HepG2 (cell line): ENCODE data around the gene GTF2H4. TPM values are rescaled to one million over a fixed set of nuclear protein-coding genes. Genes with fewer than 3 reads are reported as not detected.

ENCODE experiments used
- BHLHE40 ChIP-seq: IDR thresholded peaks from 2 replicates; pipeline ENCODE4 v1.6.1; 2011; ENCODE audit warnings: low read length, improper control_type of control experiment
- CENPX ChIP-seq: sonication (generic); formaldehyde crosslinking; IDR thresholded peaks from 2 replicates; pipeline ENCODE4 v1.9.0; 2021; ENCODE audit warnings: mild to moderate bottlenecking, missing genetic modification reagents, moderate library complexity
- ERF ChIP-seq: IDR thresholded peaks from 2 replicates; pipeline ENCODE4 v1.6.1; 2018; ENCODE audit warnings: missing biosample characterization, missing genetic modification reagents
- HOMEZ ChIP-seq: IDR thresholded peaks from 2 replicates; pipeline ENCODE4 v1.6.1; 2016; ENCODE audit warnings: low read depth
- JUNB ChIP-seq: sonication (generic); formaldehyde crosslinking; IDR thresholded peaks from 2 replicates; pipeline ENCODE4 v1.8.0; 2022; ENCODE audit warnings: missing genetic modification reagents, mild to moderate bottlenecking, borderline replicate concordance
- MAZ ChIP-seq, 2 experiments: sonication (generic) in 1 of 2; formaldehyde crosslinking in 1 of 2; IDR thresholded peaks; 2 replicates each; pipeline versions ENCODE4 v1.5.0 to v1.6.1; 2012 to 2020; ENCODE audit warnings: low read depth in 2 of 2, mild to moderate bottlenecking in 2 of 2, borderline replicate concordance in 1 of 2, improper control_type of control experiment in 1 of 2, low read length in 1 of 2, missing genetic modification reagents in 1 of 2, moderate library complexity in 1 of 2
- ONECUT2 ChIP-seq: sonication (generic); formaldehyde crosslinking; IDR thresholded peaks from 2 replicates; pipeline ENCODE4 v1.4.0; 2020; ENCODE audit warnings: missing genetic modification reagents
- RARA ChIP-seq: IDR thresholded peaks from 2 replicates; pipeline ENCODE4 v1.6.1; 2016; ENCODE audit warnings: missing genetic modification reagents, missing compliant biosample characterization
- SCMH1 ChIP-seq: sonication (generic); formaldehyde crosslinking; IDR thresholded peaks from 2 replicates; pipeline ENCODE4 v1.9.0; 2021; ENCODE audit warnings: missing genetic modification reagents, mild to moderate bottlenecking, borderline replicate concordance
- SP5 ChIP-seq: IDR thresholded peaks from 2 replicates; pipeline ENCODE4 v1.6.1; 2016; ENCODE audit warnings: low read depth, borderline replicate concordance
- ZHX1 ChIP-seq: sonication (generic); formaldehyde crosslinking; IDR thresholded peaks from 2 replicates; pipeline ENCODE4 v1.8.1; 2022; ENCODE audit warnings: low read depth, mild to moderate bottlenecking, missing genetic modification reagents
- ZMYM2 ChIP-seq: sonication (generic); formaldehyde crosslinking; IDR thresholded peaks from 2 replicates; pipeline ENCODE4 v1.8.0; 2022; ENCODE audit warnings: mild to moderate bottlenecking, missing genetic modification reagents
- ZNF17 ChIP-seq: sonication (generic); formaldehyde crosslinking; IDR thresholded peaks from 2 replicates; pipeline ENCODE4 v1.5.0; 2020; ENCODE audit warnings: mild to moderate bottlenecking, missing genetic modification reagents
- ZNF20 ChIP-seq: sonication (generic); formaldehyde crosslinking; IDR thresholded peaks from 2 replicates; pipeline ENCODE4 v1.4.0; 2020; ENCODE audit warnings: mild to moderate bottlenecking, moderate library complexity, missing genetic modification reagents
- ZNF260 ChIP-seq: sonication (generic); formaldehyde crosslinking; IDR thresholded peaks from 2 replicates; pipeline ENCODE4 v1.4.0; 2020; ENCODE audit warnings: missing genetic modification reagents, low read depth, mild to moderate bottlenecking, borderline replicate concordance
- ZNF34 ChIP-seq: sonication (generic); formaldehyde crosslinking; IDR thresholded peaks from 2 replicates; pipeline ENCODE4 v1.4.0; 2020; ENCODE audit warnings: mild to moderate bottlenecking, missing genetic modification reagents, borderline replicate concordance
- ZNF460 ChIP-seq: sonication (generic); formaldehyde crosslinking; IDR thresholded peaks from 2 replicates; pipeline ENCODE4 v1.5.1; 2020; ENCODE audit warnings: missing genetic modification reagents, mild to moderate bottlenecking, borderline replicate concordance
- ZNF576 ChIP-seq: sonication (generic); formaldehyde crosslinking; IDR thresholded peaks from 2 replicates; pipeline ENCODE4 v1.4.0; 2020; ENCODE audit warnings: mild to moderate bottlenecking, missing genetic modification reagents
- ZNF674 ChIP-seq: sonication (generic); formaldehyde crosslinking; IDR thresholded peaks from 2 replicates; pipeline ENCODE4 v1.5.0; 2020; ENCODE audit warnings: low read depth, mild to moderate bottlenecking, missing genetic modification reagents
- ZNF703 ChIP-seq: sonication (generic); formaldehyde crosslinking; IDR thresholded peaks from 2 replicates; pipeline ENCODE4 v1.5.1; 2020; ENCODE audit warnings: missing genetic modification reagents, mild to moderate bottlenecking, moderate library complexity, borderline replicate concordance
- ZNF724P ChIP-seq: sonication (generic); formaldehyde crosslinking; IDR thresholded peaks from 2 replicates; pipeline ENCODE4 v1.8.0; 2022; ENCODE audit warnings: missing genetic modification reagents, borderline replicate concordance
- polyA plus RNA-seq, 8 experiments: library from polyadenylated mRNA; depleted of rRNA in 3 of 8; stranded (reverse) in 7 of 8; unstranded in 1 of 8; fragments of >200 nt; fragmentation: Illumina TruSeq in 4 of 8; extraction: Trizol in 4 of 8; gene quantifications; 2 replicates each; pipeline versions ENCODE4 v1.2.1 to v1.2.3, GENCODE V29; 2011 to 2016; ENCODE audit warnings: low read depth in 4 of 8, missing spikeins in 1 of 8, mixed read lengths in 1 of 8; ENCODE audit not compliant: insufficient read depth in 1 of 8
- total RNA-seq, 5 experiments: library from RNA; depleted of rRNA; stranded (reverse); fragments of >200 nt; fragmentation: Illumina TruSeq; extraction: Trizol; gene quantifications; 2 replicates each; pipeline ENCODE4 v1.2.3, GENCODE V29; 2016; ENCODE audit warnings: low read depth in 1 of 5
- TF ChIP-seq, protein P1 (sequence below): sonication (generic); formaldehyde crosslinking; IDR thresholded peaks from 2 replicates; pipeline ENCODE4 v1.9.0; 2021; ENCODE audit warnings: missing genetic modification reagents, borderline replicate concordance

The GTF2H4 gene
- total and polyA plus RNA-seq, 2 of the 13 experiments (the other 11 are each of a cell fraction or from before 2014, with no cell fraction given): 15.9 to 49.3 TPM

DNA sequence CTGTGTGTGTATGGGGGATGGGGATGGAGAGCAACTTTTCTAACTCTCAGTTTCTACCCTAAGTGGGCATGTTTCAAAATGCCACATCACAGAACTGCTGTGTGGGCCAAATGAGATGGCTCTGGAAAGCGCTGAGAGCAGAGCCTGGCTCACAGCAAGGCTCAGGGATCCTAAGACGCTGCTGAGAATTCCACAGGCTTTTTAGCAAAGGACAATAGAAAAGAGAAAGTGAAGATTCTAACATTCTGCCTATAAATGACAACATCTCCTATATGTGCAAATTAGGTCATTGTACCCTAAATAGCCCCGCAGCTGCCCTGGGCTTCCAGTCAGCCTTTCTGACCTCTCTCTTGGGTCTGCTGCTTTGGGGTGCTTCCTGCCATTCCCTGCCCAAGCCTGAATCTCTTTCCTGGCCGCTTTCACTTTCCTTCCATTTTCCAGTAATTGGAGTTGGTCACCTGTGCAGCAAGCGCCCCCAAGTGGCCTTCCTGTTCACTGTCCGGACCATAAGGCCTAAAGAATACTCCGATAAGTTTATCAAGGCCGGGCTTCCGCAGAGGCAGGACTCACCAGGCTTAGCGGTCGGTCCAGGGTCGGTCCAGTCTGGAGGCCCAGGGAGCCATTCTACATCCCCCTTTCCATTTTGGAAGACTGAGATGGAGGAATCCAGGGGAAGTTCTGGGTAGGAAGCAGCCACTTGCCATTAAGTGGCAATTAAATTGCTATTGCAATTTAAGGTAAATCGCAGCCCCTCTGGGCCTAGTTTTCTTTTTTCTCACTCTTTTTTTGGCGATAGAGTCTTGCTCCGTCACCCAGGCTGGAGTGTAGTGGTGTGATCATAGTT lies 30.4 kb upstream of the GTF2H4 start (continued):
- TF ChIP-seq SP5 (CRISPR knock-in tag): no peak
- TF ChIP-seq JUNB (CRISPR knock-in tag): no peak
- TF ChIP-seq ZNF576 (CRISPR knock-in tag): no peak
- no peak for TF ChIP-seq ZNF17 (CRISPR knock-in tag)
- TF ChIP-seq ZNF20 (CRISPR knock-in tag): no peak
- TF ChIP-seq, protein P1, sequence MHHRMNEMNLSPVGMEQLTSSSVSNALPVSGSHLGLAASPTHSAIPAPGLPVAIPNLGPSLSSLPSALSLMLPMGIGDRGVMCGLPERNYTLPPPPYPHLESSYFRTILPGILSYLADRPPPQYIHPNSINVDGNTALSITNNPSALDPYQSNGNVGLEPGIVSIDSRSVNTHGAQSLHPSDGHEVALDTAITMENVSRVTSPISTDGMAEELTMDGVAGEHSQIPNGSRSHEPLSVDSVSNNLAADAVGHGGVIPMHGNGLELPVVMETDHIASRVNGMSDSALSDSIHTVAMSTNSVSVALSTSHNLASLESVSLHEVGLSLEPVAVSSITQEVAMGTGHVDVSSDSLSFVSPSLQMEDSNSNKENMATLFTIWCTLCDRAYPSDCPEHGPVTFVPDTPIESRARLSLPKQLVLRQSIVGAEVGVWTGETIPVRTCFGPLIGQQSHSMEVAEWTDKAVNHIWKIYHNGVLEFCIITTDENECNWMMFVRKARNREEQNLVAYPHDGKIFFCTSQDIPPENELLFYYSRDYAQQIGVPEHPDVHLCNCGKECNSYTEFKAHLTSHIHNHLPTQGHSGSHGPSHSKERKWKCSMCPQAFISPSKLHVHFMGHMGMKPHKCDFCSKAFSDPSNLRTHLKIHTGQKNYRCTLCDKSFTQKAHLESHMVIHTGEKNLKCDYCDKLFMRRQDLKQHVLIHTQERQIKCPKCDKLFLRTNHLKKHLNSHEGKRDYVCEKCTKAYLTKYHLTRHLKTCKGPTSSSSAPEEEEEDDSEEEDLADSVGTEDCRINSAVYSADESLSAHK (CRISPR knock-in tag): no peak
- no peak for TF ChIP-seq ZNF703
- no peak for TF ChIP-seq ZNF674
- no peak for TF ChIP-seq ZNF260 (CRISPR knock-in tag)
- TF ChIP-seq ZNF460 (CRISPR knock-in tag): no peak; the same call in 1 of the 2 replicates
- TF ChIP-seq ONECUT2 (CRISPR knock-in tag): no peak
- TF ChIP-seq ZNF34 (CRISPR knock-in tag): no peak
- TF ChIP-seq SCMH1: no peak
- TF ChIP-seq HOMEZ (CRISPR knock-in tag): 0 out of 2 replicates have a peak, but pooled peaks have one; percentile 40
- TF ChIP-seq ZMYM2 (CRISPR knock-in tag): no peak
- TF ChIP-seq BHLHE40: peak; percentile 47
- peak; percentile 81; the same call in 1 of the 2 replicates for TF ChIP-seq ERF
- no peak for TF ChIP-seq ZHX1 (CRISPR knock-in tag)
- TF ChIP-seq RARA (CRISPR knock-in tag): peak; percentile 48
- no peak for TF ChIP-seq ZNF724P (CRISPR knock-in tag)
- no peak for TF ChIP-seq MAZ (IDR thresholded peaks at IDR 0.05; ENCODE audit: borderline replicate concordance, low read depth, low read length)
- peak; percentile 55; the same call in 1 of the 2 replicates for TF ChIP-seq MAZ (CRISPR knock-in tag; IDR thresholded peaks at IDR 0.05; ENCODE audit: low read depth)
- TF ChIP-seq CENPX (CRISPR knock-in tag): no peak
